CD4-positive, alpha-beta T cell treated with Interleukin-4 for 4 hours (primary cell): ENCODE results near the gene ADGRL2.
"Not testable (repeated sequence)": the region's sequence is repeated elsewhere in the genome, so short reads cannot be mapped to it uniquely, and the experiment has no call there.

Source experiments
- DNase-seq: peaks from one replicate; pipeline ENCODE4 v3.0.0-alpha.2; 2020

The ADGRL2 gene

DNA sequence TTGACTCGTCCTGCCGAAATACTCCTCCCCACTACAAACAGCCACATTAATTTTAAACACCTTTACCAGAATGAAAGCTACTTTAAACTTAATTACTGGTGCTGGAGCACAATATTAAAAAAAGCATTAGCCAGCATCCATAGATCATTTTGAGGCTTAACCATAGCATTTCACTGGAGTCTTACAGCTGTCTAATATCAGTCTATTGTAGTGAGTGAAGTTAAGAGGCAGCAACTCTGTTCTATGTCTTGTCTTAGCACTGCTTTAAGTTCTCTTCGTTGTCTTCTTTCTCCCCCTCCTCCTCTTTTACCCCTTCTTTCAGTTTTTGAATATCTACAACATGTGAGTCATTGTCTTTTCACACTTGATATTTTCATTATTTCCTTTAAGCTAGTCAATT is 49.3 kb downstream of the ADGRL2 start:
- no peak for DNase-seq

DNA sequence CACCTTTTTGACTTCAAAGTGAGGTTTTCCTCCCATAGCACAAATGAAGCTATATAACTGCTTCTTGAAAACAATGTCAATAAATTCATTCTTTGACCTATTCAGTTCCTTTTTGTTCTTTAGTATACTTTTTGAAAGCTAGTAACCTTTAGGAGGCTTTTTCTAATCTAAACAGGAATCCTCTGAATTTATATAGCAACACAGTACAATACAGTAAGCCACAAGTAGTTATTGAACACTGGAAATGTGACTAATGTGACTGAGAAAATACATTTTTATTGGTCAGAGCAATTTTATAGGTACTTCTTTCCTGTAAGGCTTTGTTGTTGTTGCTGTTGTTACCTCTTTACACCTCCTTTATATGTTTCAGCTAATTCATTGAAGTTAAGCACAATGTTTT is 49.8 kb downstream of the ADGRL2 start:
- DNase-seq: no peak

DNA sequence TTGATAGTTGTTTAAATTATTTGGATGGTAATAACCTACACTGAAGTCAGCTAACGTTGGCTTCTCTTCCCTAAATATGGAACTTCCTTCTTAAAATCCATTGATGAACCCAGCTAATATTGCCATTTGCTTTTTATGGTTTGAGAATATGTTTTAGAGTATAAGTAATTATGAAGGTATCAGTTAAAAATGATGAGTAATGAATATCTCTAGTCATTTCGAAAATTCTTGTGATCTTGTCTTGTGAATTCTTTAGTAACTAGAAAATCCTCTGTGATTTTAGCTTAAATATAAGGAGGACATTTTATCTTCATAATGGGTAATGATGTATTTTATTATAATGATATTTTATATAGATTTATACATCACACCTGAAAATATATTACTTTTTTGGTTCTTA is 50.5 kb downstream of the ADGRL2 start:
- DNase-seq: no peak

DNA sequence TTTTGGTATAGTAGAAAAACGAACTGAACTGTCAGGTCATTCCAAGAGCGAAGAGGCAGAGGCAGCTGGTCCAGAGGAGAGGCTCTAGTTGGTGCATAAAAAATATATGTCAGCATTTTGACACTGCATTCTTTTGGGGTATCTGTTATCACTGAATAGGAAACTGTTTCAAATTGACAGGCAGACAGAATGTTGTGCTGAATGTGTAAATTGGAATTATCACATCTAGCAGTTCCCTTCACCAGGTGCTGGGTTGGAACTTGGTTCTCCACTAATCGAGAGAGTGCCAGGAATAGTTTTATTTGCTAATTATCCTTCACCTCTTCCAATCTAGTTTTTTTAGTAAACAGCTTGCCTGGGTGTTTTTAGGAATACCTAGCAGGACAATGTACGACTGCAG is 52.2 kb downstream of the ADGRL2 start:
- DNase-seq: no peak

DNA sequence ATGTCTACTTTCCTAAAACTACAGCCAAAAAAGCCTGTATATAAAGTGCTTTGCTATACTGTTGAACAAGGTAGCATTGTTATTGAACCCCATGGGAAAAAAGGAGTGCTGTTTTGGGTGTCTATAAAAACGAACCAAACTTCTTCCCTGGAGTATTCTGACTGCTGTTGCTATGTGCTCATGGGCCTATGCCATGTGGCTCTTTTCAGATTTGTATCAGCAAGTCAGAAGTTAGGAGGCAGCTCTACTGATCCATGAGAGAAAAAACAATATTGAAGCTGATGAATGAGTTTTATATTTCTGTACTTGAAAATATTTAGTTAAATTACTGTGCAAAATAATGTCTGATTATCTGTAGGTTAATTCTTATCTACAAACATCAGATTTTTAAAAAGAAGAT is 66.5 kb downstream of the ADGRL2 start:
- no peak for DNase-seq

DNA sequence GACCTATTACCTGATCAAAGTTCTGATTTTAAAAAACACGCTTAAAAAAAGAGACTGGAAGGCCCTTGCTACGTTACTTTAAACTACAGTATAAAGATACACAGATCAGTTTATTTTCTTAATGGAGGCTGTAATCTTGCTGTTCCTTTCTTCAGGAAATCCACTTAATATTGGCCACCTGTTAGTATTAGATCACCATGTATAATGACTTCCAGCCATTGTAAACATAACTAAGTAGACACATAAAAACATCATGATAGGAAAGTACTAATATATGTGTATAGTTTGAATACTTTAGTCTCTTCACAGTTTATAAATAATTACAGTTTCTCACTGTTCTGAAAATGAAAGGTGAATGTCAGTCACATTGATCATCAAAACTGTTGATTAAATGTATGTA is 68.6 kb downstream of the ADGRL2 start:
- no peak for DNase-seq

DNA sequence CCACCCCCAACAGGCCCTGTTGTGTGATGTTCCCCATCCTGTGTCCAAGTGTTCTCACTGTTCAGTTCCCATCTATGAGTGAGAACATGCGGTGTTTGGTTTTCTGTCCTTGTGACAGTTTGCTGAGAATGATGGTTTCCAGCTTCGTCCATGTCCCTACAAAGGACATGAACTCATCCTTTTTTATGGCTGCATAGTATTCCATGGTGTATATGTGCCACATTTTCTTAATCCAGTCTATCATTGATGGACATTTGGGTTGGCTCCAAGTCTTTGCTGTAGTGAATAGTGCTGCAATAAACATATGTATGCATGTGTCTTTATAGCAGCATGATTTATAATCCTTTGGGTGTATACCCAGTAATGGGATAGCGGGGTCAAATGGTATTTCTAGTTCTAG is 70.4 kb downstream of the ADGRL2 start:
- DNase-seq: not testable (repeated sequence)

DNA sequence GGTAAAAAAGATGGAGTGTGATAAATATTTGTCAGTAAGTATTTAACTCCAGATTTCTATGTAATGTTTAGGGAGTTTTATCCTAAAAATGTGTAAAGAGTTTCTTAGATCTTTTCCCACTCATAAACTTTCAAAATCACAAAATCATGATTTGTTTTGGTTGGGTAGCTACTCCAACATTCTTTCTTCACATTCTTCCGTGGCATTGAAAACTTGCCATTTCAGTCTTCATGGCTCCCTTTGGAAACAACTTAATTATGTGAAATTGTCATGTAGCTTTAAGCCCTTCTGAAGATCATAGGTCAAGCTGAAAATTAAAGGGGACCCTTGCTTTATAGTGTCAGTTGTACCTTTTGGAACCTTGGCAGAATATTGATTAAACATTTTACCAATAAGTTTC is 73.2 kb downstream of the ADGRL2 start:
- no peak for DNase-seq

DNA sequence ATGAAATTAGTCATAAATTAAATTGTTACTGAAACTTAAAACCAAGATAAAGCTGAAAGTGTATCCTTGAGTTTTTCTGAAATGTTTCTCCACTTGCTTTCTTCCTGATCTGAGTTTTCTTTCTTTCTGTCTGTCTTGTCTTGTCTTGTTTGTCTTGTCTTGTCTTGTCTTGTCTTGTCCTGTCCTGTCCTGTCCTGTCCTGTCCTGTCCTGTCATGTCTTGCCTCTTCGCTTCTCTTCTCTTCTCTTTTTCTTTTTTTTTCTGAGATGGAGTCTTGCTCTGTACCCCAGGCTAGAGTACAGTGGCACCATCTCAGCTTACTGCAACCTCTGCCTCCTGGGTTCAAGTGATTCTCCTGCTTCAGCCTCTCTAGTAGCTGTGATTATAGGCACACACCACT is 73.7 kb downstream of the ADGRL2 start:
- no peak for DNase-seq

DNA sequence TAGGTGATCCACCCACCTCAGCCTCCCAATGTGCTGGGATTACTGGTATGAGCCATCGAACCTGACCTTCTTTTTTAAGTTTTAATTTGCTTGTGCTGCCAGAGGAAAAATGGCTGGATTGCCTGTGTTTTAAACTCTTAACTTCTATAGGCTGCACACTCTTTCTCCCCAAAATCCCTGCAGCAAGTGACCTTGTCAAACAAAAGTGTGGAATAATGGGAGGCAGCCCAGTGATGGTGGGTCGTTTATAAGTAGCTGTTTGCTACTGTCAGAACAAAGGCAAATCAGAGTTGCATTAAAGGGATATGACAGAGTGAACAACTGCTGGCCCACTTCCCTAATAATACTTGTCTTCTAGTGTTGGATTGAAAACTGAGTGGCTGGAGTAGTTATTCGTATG is 74.2 kb downstream of the ADGRL2 start:
- DNase-seq: no peak

DNA sequence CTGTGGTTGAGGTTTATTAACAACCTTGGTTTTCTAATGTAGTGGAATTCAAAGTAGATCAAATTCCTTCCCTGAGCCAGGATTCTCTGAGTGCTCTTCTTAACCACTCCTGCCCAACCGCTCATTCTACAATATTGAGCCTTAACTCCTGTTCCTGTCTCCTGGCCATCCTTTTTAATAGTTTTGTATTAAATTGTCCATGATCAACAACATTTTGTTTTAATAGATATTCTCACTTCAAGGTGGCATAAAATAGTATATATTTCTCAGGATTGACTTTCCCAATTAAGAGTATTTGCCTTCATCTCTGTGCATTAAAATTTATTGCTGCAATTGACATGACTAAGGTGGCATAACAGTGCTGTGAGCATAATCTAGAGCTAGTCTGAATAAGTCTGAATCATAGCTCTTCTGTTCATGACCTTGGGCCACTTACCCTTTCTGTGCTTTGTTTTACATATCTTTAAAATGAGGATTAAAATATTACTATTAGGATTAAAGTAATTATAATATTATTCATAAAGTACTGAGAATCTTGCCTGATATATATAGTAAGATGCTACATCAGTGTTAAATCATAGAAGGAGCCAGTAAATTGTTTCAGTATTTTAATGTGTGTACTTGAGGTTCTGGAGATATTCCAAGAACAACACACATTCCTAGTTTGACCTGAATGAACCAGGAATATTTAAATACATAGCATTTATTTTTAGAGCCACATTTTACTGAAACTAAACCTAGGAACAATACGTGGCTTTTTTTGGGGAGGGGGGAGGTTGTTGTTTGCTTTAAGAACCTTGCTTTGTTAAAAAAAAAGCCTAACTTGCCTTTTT is 76.4 kb downstream of the ADGRL2 start:
- no peak for DNase-seq

DNA sequence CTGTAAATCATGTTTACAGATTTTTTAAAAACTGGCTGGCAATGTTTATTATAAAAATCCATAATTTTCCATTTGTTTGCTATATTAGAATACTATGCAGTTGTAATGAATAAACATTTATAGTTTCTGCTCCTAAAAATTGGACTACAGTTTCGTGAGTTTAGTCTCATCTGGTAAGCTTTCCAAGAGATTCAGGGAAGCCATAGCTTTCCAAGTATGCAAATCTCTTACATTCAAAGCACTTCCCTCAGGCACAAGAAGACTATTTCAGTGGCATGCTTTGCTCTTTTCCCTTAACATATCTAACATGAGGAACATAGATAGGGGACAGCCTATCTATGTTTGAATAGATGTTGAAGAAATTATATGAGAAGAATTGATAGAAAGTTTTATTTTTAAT is 77.2 kb downstream of the ADGRL2 start:
- DNase-seq: no peak

DNA sequence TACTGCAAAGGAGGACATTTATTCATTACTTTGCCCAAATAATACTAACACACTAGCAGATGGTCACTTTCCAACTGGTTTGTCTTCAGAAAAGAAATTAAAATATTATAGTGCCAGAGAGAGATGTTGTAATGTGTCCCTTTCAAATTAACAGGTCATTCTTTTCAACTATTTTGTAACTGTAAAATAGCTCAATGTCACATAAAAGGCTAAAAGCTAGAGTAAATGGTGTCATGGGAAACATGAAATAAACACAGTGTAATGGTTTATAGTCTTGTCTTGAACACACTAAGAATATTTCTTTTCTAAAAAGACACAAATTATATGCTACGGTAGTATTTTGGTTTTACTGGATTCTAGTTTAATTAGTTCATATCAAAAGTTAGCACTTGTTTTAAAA is 77.8 kb downstream of the ADGRL2 start:
- no peak for DNase-seq

DNA sequence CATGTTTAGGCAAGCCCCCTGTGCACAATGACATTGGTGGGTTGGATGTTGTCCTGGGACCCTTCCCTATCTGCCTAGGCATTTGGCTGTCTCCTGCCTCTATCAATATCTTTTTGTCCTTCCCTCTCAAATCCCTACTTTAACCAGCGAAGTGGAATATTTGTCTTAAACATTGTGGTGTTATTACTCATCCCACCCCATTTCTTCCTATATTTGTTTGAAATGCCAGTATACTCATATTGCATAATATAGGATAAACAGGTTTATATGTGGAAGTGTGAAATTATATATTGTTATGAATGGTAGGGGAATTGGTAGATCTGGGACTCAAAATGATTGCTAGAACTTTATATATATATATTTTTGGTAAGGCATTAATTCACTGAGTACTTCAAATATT is 80.0 kb downstream of the ADGRL2 start:
- DNase-seq: no peak

DNA sequence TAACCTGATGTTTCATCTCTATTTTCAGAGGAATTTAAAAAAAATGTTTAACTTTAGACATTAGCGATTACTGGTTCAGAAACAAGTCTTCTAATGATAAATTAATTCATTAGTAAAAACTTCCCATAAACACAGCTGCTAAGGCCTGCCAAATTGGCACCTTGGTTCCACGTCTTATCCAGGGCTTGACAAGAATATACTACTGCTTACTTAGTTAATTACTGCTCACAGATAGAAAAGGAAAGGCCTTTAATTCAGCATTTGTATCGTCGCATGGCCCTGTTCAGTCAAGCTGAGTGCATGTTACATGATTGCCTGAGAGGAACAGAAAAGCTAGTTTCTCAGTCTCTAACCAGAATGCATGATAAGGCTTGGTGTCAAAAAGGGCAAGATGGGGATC is 84.6 kb downstream of the ADGRL2 start:
- no peak for DNase-seq

DNA sequence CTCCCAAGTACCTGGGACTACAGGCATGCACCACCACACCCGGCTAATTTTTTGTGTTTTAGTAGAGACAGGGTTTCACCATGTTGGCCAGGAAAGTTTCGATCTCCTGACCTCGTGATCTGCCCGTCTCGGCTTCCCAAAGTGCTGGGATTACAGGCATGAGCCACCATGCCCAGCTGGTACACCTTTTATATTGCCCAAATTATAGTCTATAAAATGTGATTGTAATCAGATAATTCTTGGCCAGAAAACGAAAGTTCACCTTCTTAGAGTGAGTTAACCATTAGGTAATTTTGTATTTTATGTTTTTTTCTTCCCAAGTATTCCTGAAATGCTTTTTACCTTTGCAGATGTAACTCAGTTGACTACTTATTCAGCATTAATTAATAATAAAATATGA is 85.6 kb downstream of the ADGRL2 start:
- DNase-seq: not testable (repeated sequence)

DNA sequence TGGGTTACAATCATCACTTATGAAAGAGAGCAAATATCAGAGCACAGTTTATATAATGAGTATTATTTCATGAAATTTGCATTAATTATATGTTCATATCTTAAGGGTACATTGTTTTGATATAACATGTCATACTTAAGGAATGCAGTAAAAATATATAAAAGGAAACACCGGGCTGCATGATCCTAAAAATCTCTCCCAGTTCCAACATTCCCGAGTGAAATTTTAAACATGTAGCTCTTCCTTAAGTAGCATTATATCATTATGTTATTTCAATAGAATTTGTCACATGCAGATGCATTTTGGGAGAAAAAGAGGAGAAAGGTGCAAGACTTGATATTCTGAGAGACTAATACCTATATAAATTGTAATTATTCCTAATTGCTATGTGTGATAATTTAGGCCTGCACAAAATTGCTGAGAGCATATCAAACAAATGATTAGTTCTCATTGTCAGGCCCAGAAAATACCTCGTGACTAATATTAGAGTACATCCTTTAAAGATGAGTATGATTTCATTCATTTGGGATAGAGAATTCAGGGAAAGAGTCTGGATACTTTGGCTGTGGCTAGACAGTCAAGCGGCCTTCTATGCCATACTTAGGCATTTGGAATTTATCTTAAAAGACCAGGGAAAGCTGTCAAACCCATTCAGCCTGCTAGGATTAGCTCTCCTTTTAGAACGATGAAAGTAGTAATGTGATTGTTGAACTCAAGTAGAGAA is 86.8 kb downstream of the ADGRL2 start:
- DNase-seq: no peak

DNA sequence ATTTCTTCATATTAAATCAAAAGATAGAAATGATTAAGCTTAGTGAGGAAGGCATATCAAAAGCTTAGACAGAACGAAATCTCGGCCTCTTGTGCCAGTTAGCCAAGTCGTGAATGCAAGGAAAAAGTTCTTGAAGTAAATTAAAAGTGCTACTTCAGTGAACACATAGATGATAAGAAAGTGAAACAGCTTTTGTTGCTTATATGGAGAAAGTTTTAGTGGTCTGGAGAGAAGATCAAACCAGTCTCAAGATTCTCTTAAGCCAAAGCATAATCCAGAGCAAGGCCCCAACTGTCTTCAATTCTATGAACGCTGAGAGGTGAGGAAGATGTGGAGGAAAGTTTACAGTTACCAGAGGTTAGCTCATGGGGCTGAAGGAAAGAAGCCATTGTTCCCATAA is 88.4 kb downstream of the ADGRL2 start:
- no peak for DNase-seq

DNA sequence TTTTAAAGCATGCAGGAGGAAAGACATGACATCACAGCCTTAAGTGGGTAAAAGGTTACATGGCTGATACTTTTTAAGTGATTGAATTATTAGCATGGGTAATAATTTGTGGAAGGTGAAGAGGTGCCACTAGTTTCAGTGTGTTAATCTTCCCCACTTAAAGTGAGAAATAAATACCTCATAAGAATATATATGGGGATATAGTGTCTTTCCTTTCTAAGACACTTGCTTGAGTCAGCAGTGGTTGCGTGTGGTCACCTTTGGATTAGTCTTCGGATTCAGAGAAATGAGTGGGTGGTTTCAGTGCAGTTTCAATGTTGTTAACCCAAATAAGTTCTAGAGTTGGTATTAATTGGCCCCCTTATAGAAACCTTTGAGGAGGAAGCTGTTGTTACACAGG is 94.1 kb downstream of the ADGRL2 start:
- no peak for DNase-seq

DNA sequence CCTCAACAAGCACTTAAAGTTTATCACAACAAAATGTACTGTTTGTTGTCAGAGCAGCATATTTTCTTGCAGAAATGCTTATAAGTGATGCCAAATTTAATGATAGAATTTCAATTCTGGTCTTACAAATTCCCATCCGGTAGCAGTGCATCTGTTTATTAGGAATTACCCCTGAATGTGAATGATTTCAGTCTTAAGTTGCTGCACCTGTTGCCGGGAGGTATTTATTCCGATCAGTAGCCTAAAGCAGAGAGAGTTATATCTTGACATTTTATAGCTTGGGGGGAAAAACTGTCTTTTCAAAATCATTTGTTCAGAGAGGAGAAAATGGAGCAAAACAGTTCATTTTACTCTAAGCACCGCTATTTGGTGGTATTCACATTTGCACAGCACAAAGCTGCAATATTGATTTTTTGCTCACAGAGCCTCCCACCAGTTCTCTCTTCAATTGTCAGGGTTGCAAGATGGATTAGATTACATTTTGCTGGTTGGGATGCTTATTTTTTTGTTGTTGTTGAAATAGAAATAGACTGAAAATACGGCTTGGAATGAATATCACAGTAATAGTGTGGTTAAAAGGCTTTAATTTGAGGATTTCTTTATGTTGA is 98.6 kb downstream of the ADGRL2 start:
- DNase-seq: no peak

DNA sequence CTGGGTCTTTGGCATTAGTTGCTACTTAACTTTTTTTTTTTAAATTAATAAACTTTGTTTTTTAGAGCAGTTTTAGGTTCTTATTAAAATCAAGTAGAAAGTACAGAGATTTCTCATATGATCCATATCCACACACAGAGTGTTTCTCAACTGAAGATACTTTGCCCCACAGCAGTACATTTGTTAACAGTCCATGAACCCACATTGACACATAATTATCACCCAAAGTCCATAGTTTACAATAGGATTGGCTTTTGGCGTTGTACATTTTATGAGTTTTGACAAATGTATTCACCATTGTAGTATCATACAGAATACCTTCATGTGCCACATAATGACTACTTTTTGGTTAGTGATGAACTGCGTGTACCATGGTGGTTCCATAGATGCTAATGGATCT is 106.8 kb downstream of the ADGRL2 start:
- DNase-seq: no peak

DNA sequence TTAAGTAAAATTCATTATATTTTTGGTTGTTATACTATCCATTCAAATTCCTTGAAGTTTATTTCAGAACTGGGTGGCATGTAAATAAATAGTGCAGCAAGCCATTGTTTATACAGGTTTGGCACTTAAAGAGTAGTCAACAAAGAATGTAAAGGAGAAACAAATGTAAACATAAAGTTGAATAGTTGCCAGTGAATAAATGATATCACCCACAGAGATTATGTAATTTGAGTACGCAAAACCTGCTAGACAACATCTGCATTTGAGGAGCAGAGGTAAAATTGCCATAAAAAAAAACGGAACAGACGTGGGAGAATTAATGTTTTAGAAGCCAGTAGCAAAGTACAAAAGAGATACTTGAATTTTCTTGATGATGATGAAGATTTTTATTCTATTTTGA is 111.6 kb downstream of the ADGRL2 start:
- no peak for DNase-seq

DNA sequence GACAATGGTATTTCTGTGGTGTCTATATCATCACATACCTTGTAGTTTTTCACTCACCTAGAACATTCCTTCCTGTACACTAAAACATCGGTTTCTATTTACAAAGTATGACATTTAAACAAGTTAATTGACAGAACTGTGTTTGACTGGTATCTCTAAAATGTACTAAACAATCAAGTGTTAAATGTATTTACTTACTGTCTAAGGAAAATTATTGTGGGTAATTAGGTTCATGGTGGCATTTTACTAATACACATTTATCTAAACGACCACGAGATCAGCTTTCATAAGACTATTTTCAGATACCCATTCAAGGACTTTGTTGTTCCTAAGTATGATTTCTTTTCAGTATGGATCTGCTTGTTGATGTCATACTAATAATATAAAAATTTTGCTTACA is 115.2 kb downstream of the ADGRL2 start:
- no peak for DNase-seq

DNA sequence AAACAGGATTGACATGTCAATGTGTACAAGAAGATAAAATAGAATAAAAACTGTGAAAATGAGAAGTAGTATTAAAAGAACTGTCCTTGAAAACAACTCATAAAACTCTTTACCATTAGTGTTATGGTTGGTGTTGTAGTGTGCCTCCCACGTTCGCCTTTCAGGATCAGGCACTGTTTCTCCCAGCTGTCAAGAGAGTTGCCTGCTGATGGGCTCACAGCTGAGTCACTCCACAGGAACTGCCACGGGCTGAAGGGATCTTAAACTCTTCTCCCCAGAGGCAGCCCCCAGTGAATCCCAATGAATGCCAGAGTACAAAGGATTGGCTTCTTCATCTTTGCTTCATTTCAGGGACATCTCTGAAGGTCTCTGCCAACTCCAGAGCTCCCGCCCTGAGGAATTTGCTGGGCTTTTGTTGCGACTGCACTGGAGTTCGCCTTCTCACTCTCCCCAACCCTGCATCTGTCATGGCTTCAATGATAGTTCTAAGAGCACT is 119.6 kb downstream of the ADGRL2 start:
- DNase-seq: no peak
